Mesendoderm (in vitro differentiated cells): ENCODE results near the gene CNTN5.

ENCODE experiments used
- DNase-seq: peaks from one replicate; pipeline ENCODE4 v3.0.0; 2013
- H2AK5ac ChIP-seq: 2 replicates; pipeline ENCODE4 v1.6.1; 2013; ENCODE audit warnings: low read length, inconsistent platforms
- H2BK120ac ChIP-seq: 2 replicates; pipeline ENCODE4 v1.6.1; 2013; ENCODE audit warnings: low read depth, mild to moderate bottlenecking, low read length, moderate library complexity, mixed read lengths
- H2BK15ac ChIP-seq: replicated peaks from 2 replicates; pipeline ENCODE4 v1.6.1; 2013; ENCODE audit warnings: low read depth, mild to moderate bottlenecking, moderate library complexity
- H2BK5ac ChIP-seq: 2 replicates; pipeline ENCODE4 v1.6.1; 2013; ENCODE audit warnings: low read length, inconsistent platforms
- H3K18ac ChIP-seq: 2 replicates; pipeline ENCODE4 v1.6.1; 2013; ENCODE audit warnings: mild to moderate bottlenecking, low read length, mixed read lengths
- H3K23ac ChIP-seq: one replicate; pipeline ENCODE4 v1.6.1; 2013; ENCODE audit warnings: low read length
- H3K27ac ChIP-seq: 2 replicates; pipeline ENCODE4 v1.5.1; 2013; ENCODE audit warnings: low read depth, mild to moderate bottlenecking, inconsistent platforms, low read length, moderate library complexity
- H3K27me3 ChIP-seq: 2 replicates; pipeline ENCODE4 v1.6.1; 2013; ENCODE audit warnings: low read length, control low read depth, mild to moderate bottlenecking, inconsistent platforms; ENCODE audit not compliant: insufficient read depth, poor library complexity
- H3K36me3 ChIP-seq: 2 replicates; pipeline ENCODE4 v1.6.1; 2013; ENCODE audit warnings: low read length, inconsistent platforms; ENCODE audit not compliant: control insufficient read depth, insufficient read depth
- H3K4ac ChIP-seq: one replicate; pipeline ENCODE4 v1.6.1; 2013; ENCODE audit warnings: low read depth, mild to moderate bottlenecking, low read length, moderate library complexity
- H3K4me1 ChIP-seq: 2 replicates; pipeline ENCODE4 v1.6.1; 2013; ENCODE audit warnings: low read depth, low read length, inconsistent platforms; ENCODE audit not compliant: control insufficient read depth
- H3K4me2 ChIP-seq: 2 replicates; pipeline ENCODE4 v1.6.1; 2013; ENCODE audit warnings: low read length
- H3K4me3 ChIP-seq: 2 replicates; pipeline ENCODE4 v1.5.1; 2013; ENCODE audit warnings: mild to moderate bottlenecking, low read length
- H3K56ac ChIP-seq: one replicate; pipeline ENCODE4 v1.6.1; 2013; ENCODE audit warnings: low read length
- H3K79me1 ChIP-seq: 2 replicates; pipeline ENCODE4 v1.6.1; 2013; ENCODE audit warnings: low read length, inconsistent platforms
- H3K79me2 ChIP-seq: 2 replicates; pipeline ENCODE4 v1.6.1; 2013; ENCODE audit warnings: mild to moderate bottlenecking, low read length; ENCODE audit not compliant: control insufficient read depth, insufficient read depth
- H3K9ac ChIP-seq: 2 replicates; pipeline ENCODE4 v1.6.1; 2013; ENCODE audit warnings: low read length, inconsistent platforms
- H4K5ac ChIP-seq: one replicate; pipeline ENCODE4 v1.6.1; 2013; ENCODE audit warnings: low read length
- H4K8ac ChIP-seq: one replicate; pipeline ENCODE4 v1.6.1; 2013; ENCODE audit warnings: low read depth, mild to moderate bottlenecking, control low read depth, low read length, moderate library complexity
- WGBS: extraction: QIAGEN DNeasy Blood & Tissue Kit; methylation state at CpG from one replicate; pipeline ENCODE4 v1.1.7; 2013; ENCODE audit warnings: low lambda C conversion rate, missing lambda C conversion rate; ENCODE audit not compliant: insufficient coverage; ENCODE audit errors: extremely low coverage; 5-methylcytosine and 5-hydroxymethylcytosine counted together

The CNTN5 gene

DNA sequence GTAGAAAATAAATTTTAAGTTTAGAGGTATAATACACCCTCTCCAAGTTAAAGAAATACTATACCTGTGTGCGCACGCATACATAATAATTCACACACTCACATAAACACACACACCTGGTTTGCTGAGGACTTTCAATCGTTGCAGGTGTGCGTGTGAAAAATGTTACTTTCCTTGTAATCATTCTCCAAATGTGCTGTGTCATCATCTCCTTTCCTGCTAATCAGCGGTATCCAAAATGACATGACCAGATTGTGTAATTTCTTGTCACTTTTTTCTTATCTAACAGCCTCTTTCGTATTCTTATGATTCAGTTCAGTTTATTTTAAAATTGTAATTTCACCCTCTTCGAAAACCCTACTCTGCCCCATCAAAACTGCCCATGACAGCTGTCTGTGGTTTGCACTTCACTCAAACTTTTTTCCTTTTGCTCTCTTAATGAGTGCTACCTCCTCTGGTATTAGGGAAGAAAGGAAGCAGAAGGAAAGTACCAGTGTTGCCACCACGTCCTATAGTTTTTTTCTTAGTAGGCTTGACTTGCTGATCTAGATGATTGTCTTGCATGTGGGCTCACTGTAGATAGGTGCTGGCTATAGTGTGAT is 651.2 kb downstream of the CNTN5 start:
- no peak overlapping the region for H3K27ac ChIP-seq
- H3K79me1 ChIP-seq, result no peaks in the 10 kb centered on the region
- H3K79me2 ChIP-seq, result no peaks in the 10 kb centered on the region
- H3K27me3 ChIP-seq, result no peaks in the 10 kb centered on the region
- no peak overlapping the region for H3K23ac ChIP-seq
- H3K36me3 ChIP-seq, result no peaks in the 10 kb centered on the region
- H2BK5ac ChIP-seq, result no peak overlapping the region
- H2BK15ac ChIP-seq, result no peak overlapping the region
- H3K9ac ChIP-seq, result no peak overlapping the region
- H3K4me1 ChIP-seq, result no peaks in the 10 kb centered on the region
- no peak overlapping the region for H3K4me2 ChIP-seq
- no CpG with 5 or more reads among the region's 8 CpGs for WGBS
- H2AK5ac ChIP-seq, result no peak overlapping the region
- no peak for DNase-seq
- H3K4me3 ChIP-seq, result no peak overlapping the region
- H2BK120ac ChIP-seq, result no peak overlapping the region
- H3K56ac ChIP-seq, result no peak overlapping the region
- no peak overlapping the region for H3K18ac ChIP-seq
- no peak overlapping the region for H3K4ac ChIP-seq
- no peak overlapping the region for H4K8ac ChIP-seq
- H4K5ac ChIP-seq, result no peak overlapping the region

DNA sequence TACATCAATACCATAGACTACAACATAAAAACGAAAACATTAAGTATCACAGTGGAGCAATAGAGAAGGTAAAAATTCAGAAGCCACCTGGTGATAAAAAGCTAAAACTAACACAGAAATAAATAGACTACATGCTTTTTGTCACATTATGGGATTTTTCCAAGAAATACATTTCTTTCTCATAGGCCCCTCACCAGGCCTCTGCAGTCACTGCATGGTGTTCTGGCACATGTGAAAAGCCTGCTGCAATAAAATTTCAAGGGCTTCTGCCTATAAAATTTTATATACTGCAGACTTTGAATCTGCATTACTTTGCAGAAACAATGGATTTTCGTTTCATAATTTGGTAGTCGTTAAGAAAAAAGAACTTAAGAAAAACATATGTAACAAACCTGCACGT is 655.5 kb downstream of the CNTN5 start:
- H3K23ac ChIP-seq, result no peak overlapping the region
- no peak overlapping the region for H3K27ac ChIP-seq
- H3K79me2 ChIP-seq, result no peaks in the 10 kb centered on the region
- H3K4me3 ChIP-seq, result no peak overlapping the region
- no peaks in the 10 kb centered on the region for H3K4me1 ChIP-seq
- H3K79me1 ChIP-seq, result no peaks in the 10 kb centered on the region
- DNase-seq, result no peak
- H2AK5ac ChIP-seq, result no peak overlapping the region
- no peak overlapping the region for H4K8ac ChIP-seq
- no peak overlapping the region for H2BK120ac ChIP-seq
- H3K36me3 ChIP-seq, result no peaks in the 10 kb centered on the region
- H2BK5ac ChIP-seq, result no peak overlapping the region
- no CpG with 5 or more reads among the region's 4 CpGs for WGBS
- H3K4ac ChIP-seq, result no peak overlapping the region
- H3K56ac ChIP-seq, result no peak overlapping the region
- no peak overlapping the region for H3K4me2 ChIP-seq
- no peak overlapping the region for H4K5ac ChIP-seq
- no peak overlapping the region for H3K18ac ChIP-seq
- H2BK15ac ChIP-seq, result no peak overlapping the region
- H3K27me3 ChIP-seq, result no peaks in the 10 kb centered on the region
- H3K9ac ChIP-seq, result no peak overlapping the region

GRCh38 chr11:99682171-99682570 is 661.4 kb downstream of the CNTN5 start:
- Histone ChIP-seq H3K4me1 (no peaks in the 10 kb centered on the region), H4K5ac (no peak overlapping the region), H3K9ac (no peak overlapping the region), H3K27me3 (no peaks in the 10 kb centered on the region), H3K4me3 (no peak overlapping the region), H3K23ac (no peak overlapping the region), H2BK120ac (no peak overlapping the region), H2BK5ac (no peak overlapping the region), H3K36me3 (no peaks in the 10 kb centered on the region), H3K27ac (no peak overlapping the region), H3K4ac (no peak overlapping the region), H3K56ac (no peak overlapping the region), H3K79me1 (no peaks in the 10 kb centered on the region), H3K4me2 (no peak overlapping the region), H3K79me2 (no peaks in the 10 kb centered on the region), H4K8ac (no peak overlapping the region), H2BK15ac (no peak overlapping the region), H3K18ac (no peak overlapping the region), H2AK5ac (no peak overlapping the region)
- no peak for DNase-seq
- 100% methylated on average over 1 of the region's 1 CpG for WGBS

DNA sequence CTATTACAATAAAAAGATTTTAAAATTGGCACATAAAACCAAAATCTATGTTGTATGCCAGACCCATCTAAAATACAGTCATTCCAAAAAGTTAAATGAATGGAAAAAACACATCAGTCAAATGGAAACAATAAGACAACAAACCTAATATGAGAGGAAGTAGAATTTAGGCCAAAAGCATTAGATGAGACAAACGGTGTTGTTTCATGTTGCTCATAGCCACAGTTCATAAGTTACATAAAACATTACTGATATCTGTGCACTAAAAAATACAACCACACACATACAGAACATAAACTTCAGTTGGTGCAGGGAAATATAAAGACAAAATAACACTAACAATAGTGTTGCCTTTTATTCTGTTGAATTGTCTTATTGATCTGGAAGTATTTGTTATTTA is 661.9 kb downstream of the CNTN5 start:
- Histone ChIP-seq H3K79me1 (no peaks in the 10 kb centered on the region), H3K56ac (no peak overlapping the region), H3K23ac (no peak overlapping the region), H3K27me3 (no peaks in the 10 kb centered on the region), H3K79me2 (no peaks in the 10 kb centered on the region), H3K9ac (no peak overlapping the region), H3K18ac (no peak overlapping the region), H3K4me1 (no peaks in the 10 kb centered on the region), H2AK5ac (no peak overlapping the region), H3K4ac (no peak overlapping the region), H2BK5ac (no peak overlapping the region), H4K8ac (no peak overlapping the region), H3K4me3 (no peak overlapping the region), H3K36me3 (no peaks in the 10 kb centered on the region), H2BK120ac (no peak overlapping the region), H3K27ac (no peak overlapping the region), H4K5ac (no peak overlapping the region), H3K4me2 (no peak overlapping the region), H2BK15ac (no peak overlapping the region)
- no CpG with 5 or more reads among the region's 1 CpG for WGBS
- no peak for DNase-seq

GRCh38 chr11:99683933-99684332 is 663.2 kb downstream of the CNTN5 start:
- Histone ChIP-seq H3K36me3 (no peaks in the 10 kb centered on the region), H3K27me3 (no peaks in the 10 kb centered on the region), H3K18ac (no peak overlapping the region), H3K4me3 (no peak overlapping the region), H2BK15ac (no peak overlapping the region), H3K23ac (no peak overlapping the region), H3K4ac (no peak overlapping the region), H3K4me1 (no peaks in the 10 kb centered on the region), H2BK120ac (no peak overlapping the region), H3K79me2 (no peaks in the 10 kb centered on the region), H2BK5ac (no peak overlapping the region), H4K8ac (no peak overlapping the region), H4K5ac (no peak overlapping the region), H3K79me1 (no peaks in the 10 kb centered on the region), H3K9ac (no peak overlapping the region), H3K56ac (no peak overlapping the region), H3K4me2 (no peak overlapping the region), H3K27ac (no peak overlapping the region), H2AK5ac (no peak overlapping the region)
- DNase-seq, result no peak
- WGBS, result no CpG with 5 or more reads among the region's 3 CpGs

- no peak overlapping the region for H3K27ac ChIP-seq
- no peak overlapping the region for H2BK15ac ChIP-seq
- H3K18ac ChIP-seq, result no peak overlapping the region
- no peaks in the 10 kb centered on the region for H3K4me1 ChIP-seq
- no peak overlapping the region for H2AK5ac ChIP-seq
- no peaks in the 10 kb centered on the region for H3K27me3 ChIP-seq
- H3K4me3 ChIP-seq, result no peak overlapping the region
- H4K5ac ChIP-seq, result no peak overlapping the region
- DNase-seq, result no peak
- no peak overlapping the region for H4K8ac ChIP-seq
- no peaks in the 10 kb centered on the region for H3K36me3 ChIP-seq
- H3K79me1 ChIP-seq, result no peaks in the 10 kb centered on the region
- no peak overlapping the region for H2BK5ac ChIP-seq
- H3K79me2 ChIP-seq, result no peaks in the 10 kb centered on the region
- H2BK120ac ChIP-seq, result no peak overlapping the region
- no peak overlapping the region for H3K4ac ChIP-seq
- no CpG with 5 or more reads among the region's 3 CpGs for WGBS
- no peak overlapping the region for H3K56ac ChIP-seq
- no peak overlapping the region for H3K23ac ChIP-seq
- H3K9ac ChIP-seq, result no peak overlapping the region
- H3K4me2 ChIP-seq, result no peak overlapping the region
These were observed 666.1 kb downstream of the CNTN5 start for GRCh38 chr11:99686838-99687237.
